HCT116 (cell line): ENCODE results near the gene GNAO1.

ENCODE experiments used
- EZH2 ChIP-seq: fragments of 200-600 bp; sonication (generic); IDR thresholded peaks from 2 replicates; pipeline ENCODE4 v1.6.1; 2017; ENCODE audit warnings: antibody characterized with exemption, mixed run types
- EZH2phosphoT487 ChIP-seq: fragments of 200-600 bp; IDR thresholded peaks from 2 replicates; pipeline ENCODE4 v1.6.1; 2018; ENCODE audit warnings: antibody characterized with exemption, borderline replicate concordance
- FOSL1 ChIP-seq: IDR thresholded peaks from 2 replicates; pipeline ENCODE4 v1.6.1; 2012; ENCODE audit warnings: low read depth
- POLR2A ChIP-seq: IDR thresholded peaks from 2 replicates; pipeline ENCODE4 v1.7.0; 2011; ENCODE audit warnings: borderline replicate concordance; ENCODE audit not compliant: insufficient read depth, insufficient read length; ENCODE audit errors: extremely low read depth
- POLR2AphosphoS5 ChIP-seq: IDR thresholded peaks from 2 replicates; pipeline ENCODE4 v1.6.1; 2011; ENCODE audit warnings: mild to moderate bottlenecking, low read depth, low read length, moderate library complexity
- RAD21 ChIP-seq: IDR thresholded peaks from 2 replicates; pipeline ENCODE4 v1.6.1; 2012; ENCODE audit warnings: low read depth, mild to moderate bottlenecking
- YY1 ChIP-seq: IDR thresholded peaks from 2 replicates; pipeline ENCODE4 v1.6.1; 2011; ENCODE audit warnings: low read length, low read depth, moderate library complexity, mild to moderate bottlenecking; ENCODE audit not compliant: insufficient replicate concordance; ENCODE audit errors: extremely low read depth
- ZNF274 ChIP-seq: fragments of 200-500 bp; sonication (Bioruptor generic); IDR thresholded peaks from 2 replicates; pipeline ENCODE4 v1.6.1; 2014; ENCODE audit warnings: mild to moderate bottlenecking, low read depth, low read length, inconsistent platforms
- TF ChIP-seq, protein P1 (sequence below), 3 experiments: fragments of 200-600 bp in 1 of 3; sonication (generic) in 1 of 3; IDR thresholded peaks in 2 of 3; conservative IDR thresholded peaks in 1 of 3; 2 replicates each; pipeline ENCODE4 v1.5.1; 2012 to 2017; ENCODE audit warnings: low read depth in 2 of 3, low read length in 2 of 3, antibody characterized with exemption in 1 of 3, borderline replicate concordance in 1 of 3, control low read depth in 1 of 3, mild to moderate bottlenecking in 1 of 3, mixed read lengths in 1 of 3, mixed run types in 1 of 3, moderate library complexity in 1 of 3; ENCODE audit not compliant: insufficient read depth in 1 of 3

DNA sequence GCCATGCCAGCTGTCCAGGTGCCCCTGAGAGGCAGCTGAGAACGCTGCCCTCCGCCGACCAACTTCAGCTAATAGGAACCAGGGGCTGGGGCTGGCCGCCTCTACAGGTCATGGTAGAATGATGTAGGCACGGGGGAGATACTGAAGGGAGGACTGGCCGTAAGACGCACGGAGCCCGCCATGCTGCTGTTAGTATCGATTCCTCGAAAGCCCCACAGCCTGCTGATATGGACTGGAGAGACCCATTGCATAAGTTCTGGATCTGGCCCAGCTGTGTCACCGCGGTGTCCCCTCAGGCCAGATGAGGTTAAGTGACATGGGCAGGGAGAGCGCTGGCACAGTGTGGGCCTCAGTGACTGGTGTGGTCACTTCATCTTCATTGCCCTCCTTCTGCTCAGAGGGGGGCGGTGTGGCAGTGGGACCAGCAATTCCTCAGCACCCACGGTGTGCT is 158.4 kb downstream of the GNAO1 start:
- TF ChIP-seq, protein P1, sequence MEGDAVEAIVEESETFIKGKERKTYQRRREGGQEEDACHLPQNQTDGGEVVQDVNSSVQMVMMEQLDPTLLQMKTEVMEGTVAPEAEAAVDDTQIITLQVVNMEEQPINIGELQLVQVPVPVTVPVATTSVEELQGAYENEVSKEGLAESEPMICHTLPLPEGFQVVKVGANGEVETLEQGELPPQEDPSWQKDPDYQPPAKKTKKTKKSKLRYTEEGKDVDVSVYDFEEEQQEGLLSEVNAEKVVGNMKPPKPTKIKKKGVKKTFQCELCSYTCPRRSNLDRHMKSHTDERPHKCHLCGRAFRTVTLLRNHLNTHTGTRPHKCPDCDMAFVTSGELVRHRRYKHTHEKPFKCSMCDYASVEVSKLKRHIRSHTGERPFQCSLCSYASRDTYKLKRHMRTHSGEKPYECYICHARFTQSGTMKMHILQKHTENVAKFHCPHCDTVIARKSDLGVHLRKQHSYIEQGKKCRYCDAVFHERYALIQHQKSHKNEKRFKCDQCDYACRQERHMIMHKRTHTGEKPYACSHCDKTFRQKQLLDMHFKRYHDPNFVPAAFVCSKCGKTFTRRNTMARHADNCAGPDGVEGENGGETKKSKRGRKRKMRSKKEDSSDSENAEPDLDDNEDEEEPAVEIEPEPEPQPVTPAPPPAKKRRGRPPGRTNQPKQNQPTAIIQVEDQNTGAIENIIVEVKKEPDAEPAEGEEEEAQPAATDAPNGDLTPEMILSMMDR (IDR thresholded peaks at IDR 0.05 in 2 of 3, conservative IDR thresholded peaks at IDR 0.05 in 1 of 3; ENCODE audit: borderline replicate concordance in 1 of 3, insufficient read depth in 1 of 3, low read depth in 2 of 3, low read length in 2 of 3) = no peak
- no peak for TF ChIP-seq EZH2phosphoT487
- TF ChIP-seq EZH2 = no peak
- no peak for TF ChIP-seq YY1
- TF ChIP-seq FOSL1 = no peak
- no peak for TF ChIP-seq POLR2A
- TF ChIP-seq ZNF274 = no peak
- TF ChIP-seq RAD21 = no peak
- TF ChIP-seq POLR2AphosphoS5 = no peak
